Smooth muscle cell (in vitro differentiated cells): ENCODE data around the gene FARP2. TPM values are rescaled to one million over a fixed set of nuclear protein-coding genes. Genes with fewer than 3 reads are reported as not detected.

Experiments used
- DNase-seq: peaks from one replicate; lab custom pipeline; 2025; ENCODE audit not compliant: unreplicated experiment; lab: John Stamatoyannopoulos, UW
- H2AFZ ChIP-seq: fragments of 200-600 bp; sonication (generic); 2 replicates; pipeline ENCODE4 v1.6.0; 2016; ENCODE audit warnings: antibody characterized with exemption, low read depth, mild to moderate bottlenecking
- H3F3A ChIP-seq: fragments of 200-600 bp; sonication (generic); 2 replicates; pipeline ENCODE4 v1.6.0; 2017; ENCODE audit warnings: antibody characterized with exemption, low read depth
- H3K27ac ChIP-seq: fragments of 200-600 bp; sonication (generic); 2 replicates; pipeline ENCODE4 v1.5.1; 2016; ENCODE audit warnings: low read depth, mild to moderate bottlenecking
- H3K27me3 ChIP-seq: fragments of 200-600 bp; sonication (generic); 2 replicates; pipeline ENCODE4 v1.6.1; 2016; ENCODE audit warnings: low read depth, mild to moderate bottlenecking
- H3K36me3 ChIP-seq: fragments of 200-600 bp; sonication (generic); 2 replicates; pipeline ENCODE4 v1.5.1; 2016; ENCODE audit warnings: low read depth
- H3K4me1 ChIP-seq: fragments of 200-600 bp; sonication (generic); 2 replicates; pipeline ENCODE4 v1.5.1; 2016; ENCODE audit warnings: low read depth
- H3K4me2 ChIP-seq: fragments of 200-600 bp; sonication (generic); 2 replicates; pipeline ENCODE4 v1.6.0; 2016; ENCODE audit warnings: mild to moderate bottlenecking
- H3K4me3 ChIP-seq: fragments of 200-600 bp; sonication (generic); 2 replicates; pipeline ENCODE4 v1.5.1; 2016; ENCODE audit warnings: mild to moderate bottlenecking
- H3K79me2 ChIP-seq: fragments of 200-600 bp; sonication (generic); 2 replicates; pipeline ENCODE4 v1.6.0; 2016; ENCODE audit warnings: low read depth, mild to moderate bottlenecking
- H3K9ac ChIP-seq: fragments of 200-600 bp; sonication (generic); 2 replicates; pipeline ENCODE4 v1.6.0; 2016; ENCODE audit warnings: low read depth
- H3K9me3 ChIP-seq: fragments of 200-600 bp; sonication (generic); replicated peaks from 2 replicates; pipeline ENCODE4 v1.5.1; 2016; ENCODE audit warnings: low read depth
- H4K20me1 ChIP-seq: fragments of 200-600 bp; sonication (generic); 2 replicates; pipeline ENCODE4 v1.6.0; 2016; ENCODE audit warnings: low read depth
- CTCF ChIP-seq: fragments of 200-600 bp; sonication (generic); IDR thresholded peaks from 2 replicates; pipeline ENCODE4 v1.5.1; 2017; ENCODE audit warnings: borderline replicate concordance, mild to moderate bottlenecking, antibody characterized with exemption; ENCODE audit not compliant: insufficient read depth, poor library complexity, severe bottlenecking
- WGBS: methylation state at CpG from one replicate; pipeline ENCODE4 v1.1.7; 2016; ENCODE audit warnings: low lambda C conversion rate; 5-methylcytosine and 5-hydroxymethylcytosine counted together
- polyA plus RNA-seq: library from polyadenylated mRNA; unstranded; fragments of >200 nt; fragmentation: Nextera tagmentation; extraction: Ambion mirVana; gene quantifications from 2 replicates; pipeline ENCODE4 v1.2.1, GENCODE V29; 2016
- total RNA-seq: library from RNA; depleted of rRNA; stranded (reverse); fragments of >200 nt; gene quantifications from 2 replicates; pipeline ENCODE4 v1.2.3, GENCODE V29; 2014

FARP2 gene
- total and polyA plus RNA-seq, 2 experiments from 2014 or later: 15.9 to 27.4 TPM

GRCh38 chr2:241514986-241515737 is 159.1 kb downstream of the FARP2 start:
- no peaks in the 10 kb centered on the region for H3F3A ChIP-seq
- H3K36me3 ChIP-seq: no peaks in the 10 kb centered on the region
- no peak for TF ChIP-seq CTCF
- H3K9ac ChIP-seq: no peak overlapping the region
- no peaks in the 10 kb centered on the region for H3K9me3 ChIP-seq
- no peaks in the 10 kb centered on the region for H3K4me1 ChIP-seq
- no peak overlapping the region for H3K27ac ChIP-seq
- no peak overlapping the region for H3K4me2 ChIP-seq
- no peaks in the 10 kb centered on the region for H4K20me1 ChIP-seq
- no peaks in the 10 kb centered on the region for H3K27me3 ChIP-seq
- WGBS: 92% methylated on average over 10 of the region's 10 CpGs
- H3K4me3 ChIP-seq: no peak overlapping the region
- DNase-seq: no peak
- H2AFZ ChIP-seq: no peak overlapping the region
- no peaks in the 10 kb centered on the region for H3K79me2 ChIP-seq

- Histone ChIP-seq H3K9me3 (no peaks in the 10 kb centered on the region), H3K4me1 (no peaks in the 10 kb centered on the region), H2AFZ (no peak overlapping the region), H3K36me3 (no peaks in the 10 kb centered on the region), H3K4me3 (no peak overlapping the region), H3K9ac (no peak overlapping the region), H3K27me3 (no peaks in the 10 kb centered on the region), H3K4me2 (no peak overlapping the region), H4K20me1 (no peaks in the 10 kb centered on the region), H3F3A (no peaks in the 10 kb centered on the region), H3K27ac (no peak overlapping the region), H3K79me2 (no peaks in the 10 kb centered on the region)
- DNase-seq: no peak
- TF ChIP-seq CTCF: no peak
- WGBS: 100% methylated on average over 3 of the region's 3 CpGs
Measured at GRCh38 chr2:241516520-241516965, 160.5 kb downstream of the FARP2 start.

- Histone ChIP-seq H3K9me3 (no peaks in the 10 kb centered on the region), H3K27ac (no peak overlapping the region), H3K79me2 (no peaks in the 10 kb centered on the region), H4K20me1 (no peaks in the 10 kb centered on the region), H3K27me3 (no peaks in the 10 kb centered on the region), H3K9ac (no peak overlapping the region), H3K4me2 (no peak overlapping the region), H3K4me1 (no peaks in the 10 kb centered on the region), H3K36me3 (no peaks in the 10 kb centered on the region), H3K4me3 (no peak overlapping the region), H2AFZ (no peak overlapping the region), H3F3A (no peaks in the 10 kb centered on the region)
- 93% methylated on average over 6 of the region's 6 CpGs for WGBS
- no peak for DNase-seq
- TF ChIP-seq CTCF: no peak
Measured at GRCh38 chr2:241517297-241517696, 161.2 kb downstream of the FARP2 start.

GRCh38 chr2:241519669-241520068 is 163.6 kb downstream of the FARP2 start:
- no peak overlapping the region for H3K4me3 ChIP-seq
- no peaks in the 10 kb centered on the region for H3K4me1 ChIP-seq
- no peaks in the 10 kb centered on the region for H3F3A ChIP-seq
- H3K9ac ChIP-seq: no peak overlapping the region
- no peaks in the 10 kb centered on the region for H3K9me3 ChIP-seq
- H3K27me3 ChIP-seq: no peaks in the 10 kb centered on the region
- no peak overlapping the region for H3K27ac ChIP-seq
- no peak for TF ChIP-seq CTCF
- H2AFZ ChIP-seq: no peak overlapping the region
- H3K79me2 ChIP-seq: no peaks in the 10 kb centered on the region
- no peak overlapping the region for H3K4me2 ChIP-seq
- 83% methylated on average over 11 of the region's 11 CpGs for WGBS
- H3K36me3 ChIP-seq: no peaks in the 10 kb centered on the region
- DNase-seq: no peak
- no peaks in the 10 kb centered on the region for H4K20me1 ChIP-seq
